ENCODE results near the gene FAF1. TPM values are rescaled to one million over a fixed set of nuclear protein-coding genes. Genes with fewer than 3 reads are reported as not detected.

FAF1 gene
- total and polyA plus RNA-seq, 2 donors (not counting 3 experiments of a cell fraction or from before 2014, with no cell fraction given): 9.0 to 57.6 TPM

DNA sequence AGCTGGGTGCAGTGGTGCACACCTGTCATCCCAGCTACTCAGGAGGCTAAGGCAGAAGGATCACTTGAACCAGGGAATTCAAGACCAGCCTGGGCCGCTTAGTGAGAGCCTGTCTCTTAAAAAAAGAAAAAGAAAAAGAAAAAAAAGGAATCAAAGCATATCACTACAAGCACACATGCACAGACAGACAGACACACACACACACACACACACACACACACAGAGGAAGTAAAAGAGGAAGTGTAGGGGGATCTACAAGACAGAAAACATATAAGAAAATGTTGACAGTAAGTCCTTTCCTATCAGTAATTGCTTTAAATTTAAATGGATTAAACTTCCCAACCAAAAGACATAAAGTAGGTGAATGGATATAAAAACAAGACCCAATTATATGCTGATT, 180.3 kb downstream of the FAF1 start:
- no peak overlapping the region for H3K4me2 ChIP-seq (ENCODE audit: insufficient read depth, low read length)
- intact Hi-C loops (cut with micrococcal nuclease) (loop anchor here (10.0 kb wide), 1 partner anchor 515 kb away; no protein-coding TSS in a partner anchor), dilution Hi-C loops (cut with MboI; ENCODE audit: extremely low pct_ligation_motif_present, low sequenced_read_pairs) (no loop called here)
- H3K79me2 ChIP-seq (ENCODE audit: control insufficient read depth, insufficient read depth, low read length): no peaks in the 10 kb centered on the region
- H4K20me1 ChIP-seq (replicated peaks; ENCODE audit: control insufficient read depth, extremely low read depth, insufficient read depth, low read length): no peaks in the 10 kb centered on the region
- H3K4me1 ChIP-seq (ENCODE audit: control insufficient read depth, extremely low read depth, insufficient read depth, low read length): no peaks in the 10 kb centered on the region
- no peak overlapping the region for H2AFZ ChIP-seq (ENCODE audit: low read depth, low read length)
- DNase-seq (ENCODE audit: low read depth, low spot score): no peak
- POLR2A ChIA-PET: no interaction called here
- H3K9me1 ChIP-seq (replicated peaks; ENCODE audit: control insufficient read depth, extremely low read depth, insufficient read depth, low read length): no peaks in the 10 kb centered on the region
- H3K27ac ChIP-seq (ENCODE audit: insufficient read depth, low read depth, low read length): no peak overlapping the region
- BruUV-seq (replicated peaks): no TSS peak
- TF ChIP-seq POLR2AphosphoS5 (IDR thresholded peaks at IDR 0.05; ENCODE audit: insufficient read depth, low read depth, low read length) (no peak), EZH2 (IDR thresholded peaks at IDR 0.05; ENCODE audit: borderline replicate concordance, low read depth, low read length, severe bottlenecking) (no peak), MYC (IDR thresholded peaks at IDR 0.05; ENCODE audit: low read depth, low read length) (no peak), CTCF (IDR thresholded peaks at IDR 0.05; ENCODE audit: extremely low read depth in 1 of 2, insufficient read depth in 1 of 2, low read depth in 1 of 2, low read length in 2 of 2) (no peak), GATA2 (IDR thresholded peaks at IDR 0.05; ENCODE audit: insufficient read depth, insufficient read length, low read depth, low read length) (no peak), POLR2A (IDR thresholded peaks at IDR 0.05; ENCODE audit: low read depth, low read length) (no peak), FOS (IDR thresholded peaks at IDR 0.05; ENCODE audit: borderline replicate concordance, insufficient read depth, low read length) (no peak), MAX (IDR thresholded peaks at IDR 0.05; ENCODE audit: insufficient read depth, insufficient read length) (no peak), JUN (IDR thresholded peaks at IDR 0.05; ENCODE audit: borderline replicate concordance, insufficient read depth, insufficient read length, low read depth) (no peak)
- H3K9ac ChIP-seq (replicated peaks; ENCODE audit: extremely low read depth, insufficient read depth, low read length): no peak overlapping the region
- peaks cover 0 to 2% of the 10 kb centered on the region in 2 experiments for H3K36me3 ChIP-seq (ENCODE audit: control insufficient read depth in 2 of 2, extremely low read depth in 1 of 2, insufficient read depth in 2 of 2, low read length in 2 of 2)
- CTCF ChIA-PET: interaction anchor here (1.3 kb wide), 1 partner anchor 409 kb away, joined by 3 read pairs; no protein-coding TSS in a partner anchor
- no peak for FAIRE-seq
- H3K27me3 ChIP-seq (ENCODE audit: control insufficient read depth in 2 of 2, insufficient read depth in 2 of 2, low read length in 2 of 2): no peaks in the 10 kb centered on the region
- H3K4me3 ChIP-seq (replicated peaks in 1 of 3; ENCODE audit: insufficient read depth in 1 of 3, low read depth in 1 of 3, low read length in 3 of 3): no peak overlapping the region
- H3K9me3 ChIP-seq (replicated peaks; ENCODE audit: control insufficient read depth, insufficient read depth, low read length): no peaks in the 10 kb centered on the region
